CD4-positive, alpha-beta T cell (primary cell): ENCODE results near the gene EIF5. TPM values are rescaled to one million over a fixed set of nuclear protein-coding genes. Genes with fewer than 3 reads are reported as not detected.

Experiments
- ATAC-seq: fragments of 200-7000 bp; cut with Tn5 transposase; one replicate; pipeline ENCODE4 v1.10.0; 2022; ENCODE audit warnings: mild to moderate bottlenecking; ENCODE audit not compliant: poor library complexity
- CTCF ChIA-PET: fragments of 350-600 bp; sonication (Branson Sonifier 250); formaldehyde crosslinking; loops from one replicate; lab custom pipeline; 2021; ENCODE audit warnings: antibody characterized with exemption, inconsistent platforms; lab: Charles Lee
- POLR2A ChIA-PET: fragments of 350-600 bp; sonication (Branson Sonifier 250); formaldehyde crosslinking; loops from one replicate; lab custom pipeline; 2021; ENCODE audit warnings: antibody characterized with exemption, inconsistent platforms; lab: Charles Lee
- DNase-seq, 14 experiments: peaks; one replicate each; pipeline ENCODE4 v3.0.0-alpha.2; 2013 to 2020; ENCODE audit warnings: mixed read lengths in 2 of 14
- H3K27ac ChIP-seq, 2 donors: one replicate each; pipeline versions ENCODE4 v1.5.1 to v1.7.0; 2013; ENCODE audit warnings: low read length in 2 of 2, low read depth in 1 of 2, mild to moderate bottlenecking in 1 of 2
- H3K27me3 ChIP-seq, 2 experiments: 1 replicate in 1 of 2; 2 replicates in 1 of 2; pipeline versions ENCODE4 v1.6.1 to v1.7.0; 2013; ENCODE audit warnings: low read length in 2 of 2, control low read depth in 1 of 2, mild to moderate bottlenecking in 1 of 2, moderate library complexity in 1 of 2; ENCODE audit not compliant: insufficient read depth in 2 of 2, control insufficient read depth in 1 of 2
- H3K36me3 ChIP-seq: one replicate; pipeline ENCODE4 v1.6.1; 2013; ENCODE audit warnings: low read length, control low read depth; ENCODE audit not compliant: insufficient read depth
- H3K4me1 ChIP-seq: one replicate; pipeline ENCODE4 v1.6.1; 2013; ENCODE audit warnings: low read length, control low read depth; ENCODE audit not compliant: insufficient read depth
- H3K4me3 ChIP-seq: one replicate; pipeline ENCODE4 v1.5.1; 2013; ENCODE audit warnings: mild to moderate bottlenecking, low read length, moderate library complexity
- H3K9me3 ChIP-seq, 2 experiments: 1 replicate in 1 of 2; 2 replicates in 1 of 2; pipeline versions ENCODE4 v1.6.1 to v1.7.0; 2013; ENCODE audit warnings: low read length in 2 of 2, mild to moderate bottlenecking in 2 of 2, control low read depth in 1 of 2, moderate library complexity in 1 of 2; ENCODE audit not compliant: control insufficient read depth in 1 of 2, insufficient read depth in 1 of 2
- H3K27ac Mint-ChIP-seq: one replicate; pipeline ENCODE4 v1.8.0; 2020; ENCODE audit warnings: mixed read lengths
- H3K27me3 Mint-ChIP-seq: one replicate; pipeline ENCODE4 v1.8.0; 2021; ENCODE audit warnings: mixed read lengths
- H3K36me3 Mint-ChIP-seq: one replicate; pipeline ENCODE4 v1.8.0; 2021; ENCODE audit warnings: low read depth, mixed read lengths
- H3K4me1 Mint-ChIP-seq: one replicate; pipeline ENCODE4 v1.8.0; 2021; ENCODE audit warnings: low read depth, mixed read lengths
- H3K4me3 Mint-ChIP-seq: one replicate; pipeline ENCODE4 v1.8.0; 2020; ENCODE audit warnings: mild to moderate bottlenecking, mixed read lengths
- H3K9me3 Mint-ChIP-seq: one replicate; pipeline ENCODE4 v1.8.0; 2020; ENCODE audit warnings: mixed read lengths
- CTCF ChIP-seq: fragments of 200-600 bp; IDR thresholded peaks from one replicate; pipeline ENCODE4 v1.8.0; 2022; ENCODE audit warnings: antibody characterized with exemption, mild to moderate bottlenecking
- intact Hi-C, 2 experiments: fragments of 100-400 bp; cut with DNase I in 1 of 2; cut with micrococcal nuclease in 1 of 2; formaldehyde crosslinking; loops; one replicate each; pipeline versions ENCODE4 v1.15.1 to v1.9.0; 2023 to 2025; cut with DNase I, micrococcal nuclease
- total RNA-seq, 174 experiments: library from RNA in 2 of 174; stranded (reverse) in 2 of 174; gene quantifications; one replicate each; pipeline ENCODE4 v1.2.3 and lab custom pipeline; 2021 to 2026

Gene EIF5
- total RNA-seq, 2 experiments from 2014 or later = 658 TPM

GRCh38 chr14:103385929-103386712, 52.1 kb downstream of the EIF5 start:
- Mint-ChIP-seq H3K36me3 (peaks cover 13% of the 10 kb centered on the region), H3K27me3 (no peaks in the 10 kb centered on the region), H3K9me3 (no peaks in the 10 kb centered on the region), H3K4me1 (peaks cover 49% of the 10 kb centered on the region), H3K4me3 (peak overlapping the region; percentile 99), H3K27ac (peak overlapping the region; percentile 96)
- Histone ChIP-seq H3K27me3 (no peaks in the 10 kb centered on the region), H3K4me3 (peak overlapping the region; percentile 89), H3K27ac (peak overlapping the region; percentile 84 to 92), H3K4me1 (peaks cover 34% of the 10 kb centered on the region), H3K36me3 (no peaks in the 10 kb centered on the region), H3K9me3 (no peaks in the 10 kb centered on the region)
- intact Hi-C loops = loop anchor here (1.0 to 5.0 kb wide), 4 partner anchors 51 to 176 kb away; partner anchors contain the start of genes BAG5 (in 1 of the 2), COA8 (in 1 of the 2) and TRMT61A (in 1 of the 2)
- no peak for ATAC-seq
- POLR2A ChIA-PET = interaction anchor here (0.8 to 2.1 kb wide), 8 partner anchors 14 to 329 kb away, joined by 3 to 32 read pairs (median 4); partner anchors contain the start of genes EIF5, XRCC3 and ZFYVE21
- CTCF ChIA-PET = interaction anchor here (0.9 to 1.0 kb wide), 2 partner anchors 12 to 53 kb away, joined by 3 read pairs; partner anchors contain the start of gene EIF5
- TF ChIP-seq CTCF = no peak
- DNase-seq = peak in 13 of 14 experiments; percentile 11 to 61 (median 22)

GRCh38 chr14:103386713-103387329, 52.8 kb downstream of the EIF5 start:
- ATAC-seq = no peak
- Mint-ChIP-seq H3K36me3 (peaks cover 13% of the 10 kb centered on the region), H3K27ac (peak overlapping the region; percentile 96), H3K27me3 (no peaks in the 10 kb centered on the region), H3K4me3 (peak overlapping the region; percentile 99), H3K9me3 (no peaks in the 10 kb centered on the region), H3K4me1 (peaks cover 53% of the 10 kb centered on the region)
- Histone ChIP-seq H3K36me3 (no peaks in the 10 kb centered on the region), H3K27ac (peak overlapping the region in 1 of 2 donors; percentile 92), H3K4me3 (peak overlapping the region; percentile 89), H3K9me3 (no peaks in the 10 kb centered on the region), H3K4me1 (peaks cover 40% of the 10 kb centered on the region), H3K27me3 (no peaks in the 10 kb centered on the region)
- peak in 1 of 14 experiments; percentile 16 for DNase-seq
- intact Hi-C loops = loop anchor here in 1 of 2 experiments (5.0 kb wide), 1 partner anchor 175 kb away; the partner anchor contains the start of genes BAG5 and COA8
- CTCF ChIA-PET = no interaction called here
- no peak for TF ChIP-seq CTCF
- POLR2A ChIA-PET = interaction anchor here (0.8 to 1.4 kb wide), 2 partner anchors 28 to 41 kb away, joined by 3 read pairs; no protein-coding TSS in a partner anchor

GRCh38 chr14:103388664-103389063, 54.6 kb downstream of the EIF5 start:
- Mint-ChIP-seq H3K4me3 (peak overlapping the region; percentile 84), H3K9me3 (no peaks in the 10 kb centered on the region), H3K27me3 (no peaks in the 10 kb centered on the region), H3K36me3 (peaks cover 13% of the 10 kb centered on the region), H3K27ac (peak overlapping the region; percentile 12), H3K4me1 (peaks cover 66% of the 10 kb centered on the region)
- no peaks in the 10 kb centered on the region for H3K9me3 ChIP-seq
- no peaks in the 10 kb centered on the region for H3K27me3 ChIP-seq
- intact Hi-C loops = loop anchor here in 1 of 2 experiments (5.0 kb wide), 1 partner anchor 174 kb away; the partner anchor contains the start of genes BAG5 and COA8
- no peak overlapping the region for H3K4me3 ChIP-seq
- TF ChIP-seq CTCF = no peak
- DNase-seq = no peak
- CTCF ChIA-PET = interaction anchor here (0.7 kb wide), 1 partner anchor 54 kb away, joined by 5 read pairs; no protein-coding TSS in a partner anchor
- ATAC-seq = no peak
- peaks cover 56% of the 10 kb centered on the region for H3K4me1 ChIP-seq
- H3K27ac ChIP-seq = no peak overlapping the region
- H3K36me3 ChIP-seq = no peaks in the 10 kb centered on the region
- POLR2A ChIA-PET = no interaction called here
